Breast epithelium (tissue), 4 donors: ENCODE data around the gene LYZL2. TPM values are rescaled to one million over a fixed set of nuclear protein-coding genes. Genes with fewer than 3 reads are reported as not detected.
"Not testable (repeated sequence)": the region's sequence is repeated elsewhere in the genome, so short reads cannot be mapped to it uniquely, and the experiment has no call there.

Source experiments
- DNase-seq, 2 donors: peaks; one replicate each; pipeline ENCODE4 v3.0.0-alpha.2; 2019; ENCODE audit warnings: low spot score in 2 of 2
- H3K27ac ChIP-seq, 2 donors: fragments of 200-600 bp; sonication (generic) in 1 of 2; one replicate each; pipeline ENCODE4 v1.5.1; 2016 to 2019; ENCODE audit warnings: mild to moderate bottlenecking in 1 of 2
- H3K27me3 ChIP-seq, 2 donors: fragments of 200-600 bp; sonication (generic) in 1 of 2; one replicate each; pipeline versions ENCODE4 v1.5.1 to v1.6.0; 2017 to 2019; ENCODE audit warnings: control low read depth in 1 of 2, mild to moderate bottlenecking in 1 of 2
- H3K36me3 ChIP-seq: fragments of 200-600 bp; one replicate; pipeline ENCODE4 v1.5.1; 2019
- H3K4me1 ChIP-seq, 2 donors: fragments of 200-600 bp; sonication (generic); one replicate each; pipeline ENCODE4 v1.5.1; 2016 to 2019; ENCODE audit warnings: control low read depth in 1 of 2
- H3K4me3 ChIP-seq, 3 donors: fragments of 200-600 bp; sonication (generic); 1 replicate in 2 of 3; 2 replicates in 1 of 3; pipeline ENCODE4 v1.5.1; 2016 to 2019; ENCODE audit warnings: mild to moderate bottlenecking in 3 of 3, moderate library complexity in 2 of 3
- H3K9me3 ChIP-seq, 2 donors: fragments of 200-600 bp; sonication (generic) in 1 of 2; one replicate each; pipeline ENCODE4 v1.5.1; 2016 to 2019; ENCODE audit warnings: control low read depth in 1 of 2
- CTCF ChIP-seq, 3 donors: fragments of 450-650 bp; IDR thresholded peaks; one replicate each; pipeline ENCODE4 v1.5.1; 2016 to 2017; ENCODE audit warnings: antibody characterized with exemption in 3 of 3, mild to moderate bottlenecking in 3 of 3, moderate library complexity in 3 of 3
- POLR2A ChIP-seq: fragments of 450-650 bp; IDR thresholded peaks from one replicate; pipeline ENCODE4 v1.6.1; 2016; ENCODE audit warnings: antibody characterized with exemption, mild to moderate bottlenecking, moderate library complexity
- POLR2AphosphoS5 ChIP-seq, 3 donors: sonication (generic); formaldehyde crosslinking; IDR thresholded peaks; one replicate each; pipeline ENCODE4 v1.6.1; 2017; ENCODE audit warnings: antibody characterized with exemption in 3 of 3
- intact Hi-C: fragments of 100-400 bp; cut with DNase I; formaldehyde crosslinking; loops from one replicate; pipeline ENCODE4 v1.15.1; 2023; ENCODE audit warnings: low total_unique reads
- total RNA-seq, 3 donors: library from RNA; depleted of rRNA; stranded (reverse); fragments of >200 nt; gene quantifications; one replicate each; pipeline ENCODE4 v1.1.0, GENCODE V29; 2016

The LYZL2 gene
- total RNA-seq, 3 donors from 2014 or later: not detected

- Histone ChIP-seq H3K4me3 (peak overlapping the region; percentile 17 to 37 (median 18)), H3K27ac (no peak overlapping the region), H3K36me3 (no peaks in the 10 kb centered on the region), H3K9me3 (no peaks in the 10 kb centered on the region), H3K27me3 (no peaks in the 10 kb centered on the region), H3K4me1 (no peaks in the 10 kb centered on the region)
- TF ChIP-seq CTCF (IDR thresholded peaks at IDR 0.05) (peak; percentile 64 to 75 (median 75)), POLR2A (no peak), POLR2AphosphoS5 (IDR thresholded peaks at IDR 0.05) (no peak)
- intact Hi-C loops: no loop called here
- no peak for DNase-seq
Measured at GRCh38 chr10:30671026-30671616, 41.6 kb upstream of the LYZL2 start.

GRCh38 chr10:30667982-30668381 lies 38.4 kb upstream of the LYZL2 start:
- DNase-seq, H3K4me1 ChIP-seq, H3K4me3 ChIP-seq, H3K9me3 ChIP-seq, H3K27ac ChIP-seq, H3K27me3 ChIP-seq, H3K36me3 ChIP-seq, intact Hi-C loops: not testable (repeated sequence)

- H3K4me1 ChIP-seq, H3K4me3 ChIP-seq, H3K36me3 ChIP-seq, DNase-seq, H3K27ac ChIP-seq, H3K9me3 ChIP-seq, intact Hi-C loops, H3K27me3 ChIP-seq: not testable (repeated sequence)
Measured at GRCh38 chr10:30663403-30663802, 33.9 kb upstream of the LYZL2 start.

GRCh38 chr10:30662814-30663213 lies 33.3 kb upstream of the LYZL2 start:
- no peak for DNase-seq
- no peaks in the 10 kb centered on the region for H3K4me1 ChIP-seq
- intact Hi-C loops: no loop called here
- no peaks in the 10 kb centered on the region for H3K36me3 ChIP-seq
- H3K9me3 ChIP-seq: no peaks in the 10 kb centered on the region
- H3K4me3 ChIP-seq: no peak overlapping the region
- H3K27me3 ChIP-seq: no peaks in the 10 kb centered on the region
- no peak overlapping the region for H3K27ac ChIP-seq
- no peak for TF ChIP-seq POLR2AphosphoS5 (IDR thresholded peaks at IDR 0.05)
- no peak for TF ChIP-seq CTCF (IDR thresholded peaks at IDR 0.05)
- no peak for TF ChIP-seq POLR2A

GRCh38 chr10:30660314-30660713 lies 30.8 kb upstream of the LYZL2 start:
- DNase-seq, H3K4me1 ChIP-seq, intact Hi-C loops, H3K36me3 ChIP-seq, H3K4me3 ChIP-seq, H3K27me3 ChIP-seq, H3K9me3 ChIP-seq, H3K27ac ChIP-seq: not testable (repeated sequence)

GRCh38 chr10:30656233-30656632 lies 26.7 kb upstream of the LYZL2 start:
- Histone ChIP-seq H3K4me3 (no peak overlapping the region), H3K9me3 (no peaks in the 10 kb centered on the region), H3K27ac (no peak overlapping the region), H3K27me3 (no peaks in the 10 kb centered on the region), H3K4me1 (no peaks in the 10 kb centered on the region), H3K36me3 (no peaks in the 10 kb centered on the region)
- DNase-seq: no peak
- intact Hi-C loops: no loop called here
- TF ChIP-seq POLR2AphosphoS5 (IDR thresholded peaks at IDR 0.05) (no peak), CTCF (IDR thresholded peaks at IDR 0.05) (no peak), POLR2A (no peak)

- intact Hi-C loops, H3K27ac ChIP-seq: not testable (repeated sequence)
Measured at GRCh38 chr10:30655001-30655400, 25.4 kb upstream of the LYZL2 start.

GRCh38 chr10:30651470-30652397 lies 22.2 kb upstream of the LYZL2 start:
- H3K4me1 ChIP-seq, H3K27me3 ChIP-seq, H3K4me3 ChIP-seq, H3K9me3 ChIP-seq, H3K27ac ChIP-seq, intact Hi-C loops, H3K36me3 ChIP-seq, DNase-seq: not testable (repeated sequence)

More at GRCh38 chr10:30655001-30655400, 25.4 kb upstream of the LYZL2 start:
- not testable (repeated sequence) for H3K4me1 ChIP-seq, H3K9me3 ChIP-seq, DNase-seq, H3K36me3 ChIP-seq, H3K4me3 ChIP-seq, H3K27me3 ChIP-seq
